MM.1S (cell line): ENCODE measurements around the gene DIS3L2.

ENCODE experiments used
- CTCF ChIP-seq: fragments of 300-600 bp; sonication (generic); IDR thresholded peaks from 2 replicates; pipeline ENCODE4 v1.5.1; 2016; ENCODE audit warnings: antibody characterized with exemption, low read length, mixed read lengths
- EZH2 ChIP-seq: fragments of 300-600 bp; sonication (generic); optimal IDR thresholded peaks from 2 replicates; pipeline ENCODE3; 2017; ENCODE audit warnings: low read depth, mild to moderate bottlenecking, antibody characterized with exemption, low read length, mixed read lengths
- EZH2phosphoT487 ChIP-seq: fragments of 300-600 bp; sonication (generic); IDR thresholded peaks from 2 replicates; pipeline ENCODE4 v1.6.1; 2018; ENCODE audit warnings: antibody characterized with exemption, low read length

GRCh38 chr2:232022718-232023117 lies 61.2 kb downstream of the DIS3L2 start:
- TF ChIP-seq CTCF (no peak), EZH2phosphoT487 (no peak), EZH2 (no peak)
